ENCODE data around the gene NPIPB8. TPM values are rescaled to one million over a fixed set of nuclear protein-coding genes. Genes with fewer than 3 reads are reported as not detected.
"Not testable (repeated sequence)": the region's sequence is repeated elsewhere in the genome, so short reads cannot be mapped to it uniquely, and the experiment has no call there.

Gene NPIPB8
- total RNA-seq, 1 donor from 2014 or later: 1.6 TPM

DNA sequence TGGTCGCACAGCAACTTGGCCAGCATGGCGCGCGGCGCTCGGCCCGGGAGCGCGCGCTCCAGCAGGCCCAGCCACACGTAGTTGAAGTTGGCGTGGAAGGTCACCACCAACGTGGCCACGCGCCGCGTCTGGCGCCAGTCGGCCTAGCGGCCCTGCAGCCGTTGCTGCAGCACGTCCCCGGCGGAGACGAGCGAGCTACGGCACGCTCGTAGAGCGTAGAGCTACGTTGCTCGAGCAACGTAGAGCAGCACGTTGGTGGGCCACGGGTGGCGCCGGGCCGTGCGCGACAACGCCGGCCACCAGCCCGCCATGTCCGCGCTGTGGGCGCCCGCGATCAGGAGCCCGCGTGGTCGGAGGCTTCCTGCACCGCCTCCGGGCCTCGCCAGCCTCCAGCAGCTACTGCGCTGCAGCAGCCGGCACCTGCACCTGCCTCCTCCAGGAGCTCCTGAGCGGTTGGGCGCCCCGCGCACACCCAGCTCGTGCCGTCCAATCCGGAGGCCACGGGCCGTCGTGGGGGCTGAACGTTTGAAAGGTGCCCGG, 14.6 kb upstream of the NPIPB8 start:
- intact Hi-C loops (cut with micrococcal nuclease): loop anchor here (1.0 to 10.0 kb wide), 2 partner anchors 128 to 346 kb away; partner anchors contain the start of genes APOBR and CLN3

DNA sequence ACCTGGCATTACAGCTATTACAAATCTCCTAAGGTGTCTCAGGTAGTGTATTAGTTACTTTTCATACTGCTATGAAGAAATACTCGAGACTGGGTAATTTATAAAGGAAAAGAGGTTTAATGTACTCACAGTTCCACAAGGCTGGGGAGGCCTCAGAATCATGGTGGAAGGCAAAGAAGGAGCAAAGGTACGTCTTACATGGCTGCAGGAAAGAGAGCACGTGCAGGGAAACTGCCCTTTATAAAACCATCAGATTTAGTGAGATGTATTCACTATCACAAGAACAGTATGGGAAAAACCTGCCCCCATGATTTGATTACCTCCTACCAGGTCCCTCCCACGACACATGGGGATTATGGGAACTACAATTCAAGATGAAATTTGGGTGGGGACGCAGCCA, 7.0 kb upstream of the NPIPB8 start:
- intact Hi-C loops (cut with micrococcal nuclease): not testable (repeated sequence)

DNA sequence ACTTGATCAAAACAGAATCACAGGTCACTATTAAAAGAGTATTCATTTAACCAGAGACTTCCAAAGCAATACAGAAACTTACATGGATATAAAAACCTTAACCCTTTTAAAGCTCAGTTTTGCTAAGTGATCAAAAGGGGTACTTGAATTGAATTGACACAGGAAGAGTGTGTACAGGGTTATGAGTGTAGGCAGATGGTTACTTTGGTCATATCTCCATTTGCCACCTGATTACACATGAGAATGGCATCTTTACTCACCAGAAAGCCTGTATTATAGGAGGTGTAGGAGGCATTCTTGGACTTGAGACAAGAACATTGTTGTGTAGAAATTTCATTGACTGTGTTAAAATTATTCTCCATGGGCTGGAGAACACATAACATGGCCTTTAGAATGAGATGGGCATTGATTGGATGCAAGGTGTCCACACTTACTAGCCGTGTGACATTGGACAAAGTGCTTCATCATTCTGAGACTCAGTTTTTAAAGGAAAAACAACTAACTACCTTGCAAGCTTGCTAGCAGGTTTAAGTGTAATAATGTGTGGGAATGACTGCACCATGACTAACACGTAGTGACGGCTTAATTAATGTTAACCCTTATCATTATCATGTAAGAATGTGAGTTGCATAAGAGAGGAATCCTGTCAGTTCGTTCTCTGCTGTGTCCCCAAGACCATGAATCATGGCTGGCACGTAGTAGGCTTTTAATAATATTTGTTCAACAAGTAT, 1.6 kb upstream of the NPIPB8 start:
- intact Hi-C loops (cut with micrococcal nuclease): not testable (repeated sequence)

DNA sequence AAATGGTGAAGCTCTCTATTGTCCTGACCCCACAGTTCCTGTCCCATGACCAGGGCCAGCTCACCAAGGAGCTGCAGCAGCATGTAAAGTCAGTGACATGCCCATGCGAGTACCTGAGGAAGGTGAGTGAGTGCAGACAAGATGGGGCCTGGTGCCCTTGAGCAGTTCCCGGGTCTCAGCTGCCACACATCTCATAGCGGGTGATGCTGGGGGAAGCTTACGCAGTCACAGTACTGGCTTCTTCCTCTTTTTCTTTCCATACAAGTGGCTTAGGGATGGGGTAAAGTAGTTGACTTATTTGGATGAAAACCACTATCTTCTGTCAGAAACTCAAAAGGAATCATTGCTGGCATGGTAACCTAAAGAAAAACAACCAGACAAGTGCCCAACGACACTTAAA, 494 bp downstream of the NPIPB8 start:
- intact Hi-C loops (cut with micrococcal nuclease): not testable (repeated sequence)

DNA sequence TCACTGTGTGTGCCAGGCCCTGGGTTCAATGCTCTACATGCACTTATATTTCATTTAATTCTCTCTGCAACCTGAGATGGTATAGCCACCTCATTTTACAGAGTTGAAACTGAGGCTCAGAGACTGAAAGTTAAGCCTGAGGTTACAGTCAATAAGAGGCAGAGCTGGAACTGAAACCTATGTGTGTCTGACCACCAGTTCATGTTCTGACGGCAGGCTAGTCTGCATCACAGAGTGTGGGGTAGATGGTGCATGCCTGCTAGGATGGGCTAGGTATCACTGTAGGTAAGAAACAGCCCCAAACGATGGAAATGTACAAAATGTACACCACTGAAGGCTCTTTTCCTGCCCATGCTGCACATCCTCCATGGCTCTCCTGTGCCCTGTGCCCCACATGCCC, 2.1 kb downstream of the NPIPB8 start:
- intact Hi-C loops (cut with micrococcal nuclease): not testable (repeated sequence)

DNA sequence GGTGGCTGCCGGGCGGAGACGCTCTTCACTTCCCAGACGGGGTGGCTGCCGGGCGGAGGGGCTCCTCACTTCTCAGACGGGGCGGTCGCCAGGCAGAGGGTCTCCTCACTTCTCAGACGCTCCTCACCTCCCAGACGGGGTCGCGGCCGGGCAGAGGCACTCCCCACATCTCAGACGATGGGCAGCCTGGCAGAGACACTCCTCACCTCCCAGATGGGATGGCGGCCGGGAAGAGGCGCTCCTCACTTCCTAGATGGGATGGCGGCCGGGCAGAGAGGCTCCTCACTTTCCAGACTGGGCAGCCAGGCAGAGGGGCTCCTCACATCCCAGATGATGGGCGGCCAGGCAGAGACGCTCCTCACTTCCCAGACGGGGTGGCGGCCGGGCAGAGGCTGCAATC, 28.4 kb downstream of the NPIPB8 start:
- intact Hi-C loops (cut with micrococcal nuclease): not testable (repeated sequence)

DNA sequence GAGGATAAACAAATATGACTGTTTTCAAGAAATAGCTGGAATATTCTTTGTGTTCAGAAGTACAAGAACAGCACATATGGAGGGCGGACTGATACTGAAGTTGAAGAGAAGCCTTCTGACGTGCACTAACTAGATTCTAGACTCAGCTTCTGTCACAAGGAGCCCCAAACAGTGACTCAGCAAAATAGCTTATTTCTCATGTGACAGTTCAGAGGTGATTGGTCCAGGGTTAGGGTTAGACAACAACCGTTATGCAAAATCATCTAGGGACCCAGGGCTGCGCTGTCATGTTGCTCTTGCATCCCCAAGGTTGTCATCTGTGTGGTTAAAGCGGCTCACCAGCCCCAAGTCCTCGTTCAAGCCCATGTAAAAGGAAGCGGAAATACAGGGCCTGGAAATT, 29.6 kb downstream of the NPIPB8 start:
- intact Hi-C loops (cut with micrococcal nuclease): not testable (repeated sequence)

DNA sequence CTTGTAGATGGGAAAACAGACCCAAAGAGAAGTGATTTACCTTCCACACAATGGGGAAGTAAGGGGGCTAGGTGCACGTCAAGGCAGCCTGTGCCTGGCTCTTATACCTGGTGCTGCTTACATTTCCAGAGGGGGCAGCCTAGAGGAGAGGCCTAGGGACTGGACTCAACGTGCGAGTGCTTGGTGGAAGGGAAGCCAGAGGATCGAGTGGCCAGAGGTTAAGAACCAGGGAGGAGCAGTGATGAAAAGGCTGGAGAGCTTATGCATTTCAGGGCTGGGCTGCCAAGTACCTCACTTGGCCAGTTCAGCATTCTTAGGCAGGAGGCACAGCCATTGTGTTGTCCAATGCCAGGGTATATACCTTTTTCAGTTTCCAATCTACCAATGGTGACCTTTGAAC, 30.3 kb downstream of the NPIPB8 start:
- intact Hi-C loops (cut with micrococcal nuclease): not testable (repeated sequence)

DNA sequence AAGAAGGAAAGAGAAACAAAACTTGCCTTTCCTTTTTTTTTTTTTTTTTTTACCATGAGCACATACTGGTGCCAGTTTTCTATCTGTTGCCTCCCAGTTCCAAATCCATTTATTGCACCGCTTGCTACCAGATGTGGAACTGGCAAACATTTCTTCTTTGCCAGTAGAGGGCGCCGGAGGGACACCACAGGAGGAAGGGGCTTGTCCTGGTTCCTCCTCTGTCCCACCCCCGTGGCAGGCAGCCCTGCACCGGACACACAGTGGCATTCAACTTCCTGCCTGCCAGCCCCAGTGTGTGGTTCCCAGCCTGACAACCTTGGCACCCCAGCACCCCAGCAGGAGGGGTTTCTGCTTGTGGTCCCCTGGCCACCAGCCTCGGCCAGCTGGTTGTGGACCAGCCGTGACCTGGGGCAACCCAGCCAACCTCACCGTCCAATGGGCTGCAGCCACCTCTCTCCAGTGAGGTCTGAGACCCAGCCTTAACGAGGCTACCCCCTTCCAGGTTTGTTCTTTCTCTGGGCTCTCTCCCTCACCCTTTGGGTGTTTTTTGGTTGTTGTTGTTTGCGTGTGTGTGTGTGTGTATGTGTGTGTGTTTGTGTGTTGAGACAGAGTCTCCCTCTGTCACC, 50.6 kb downstream of the NPIPB8 start:
- intact Hi-C loops (cut with micrococcal nuclease): not testable (repeated sequence)

DNA sequence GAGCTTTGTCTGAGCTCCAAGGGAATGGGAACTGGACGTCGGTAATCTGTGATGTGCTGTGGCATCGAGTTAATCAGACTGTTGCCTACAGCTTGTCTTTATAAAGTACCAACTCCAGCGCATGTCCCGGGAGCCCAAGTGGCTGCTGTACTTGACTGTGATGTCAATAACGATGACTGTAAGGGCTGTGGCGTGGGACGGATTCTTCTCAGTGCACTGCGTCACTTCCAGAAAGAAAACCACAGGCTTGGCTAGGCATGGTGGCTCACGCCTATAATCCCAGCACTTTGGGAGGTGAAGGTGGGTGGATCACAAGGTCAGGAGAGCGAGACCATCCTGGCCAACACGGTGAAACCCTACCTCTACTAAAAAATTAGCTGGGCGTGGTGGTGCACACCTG, 51.6 kb downstream of the NPIPB8 start:
- intact Hi-C loops (cut with micrococcal nuclease): not testable (repeated sequence)

DNA sequence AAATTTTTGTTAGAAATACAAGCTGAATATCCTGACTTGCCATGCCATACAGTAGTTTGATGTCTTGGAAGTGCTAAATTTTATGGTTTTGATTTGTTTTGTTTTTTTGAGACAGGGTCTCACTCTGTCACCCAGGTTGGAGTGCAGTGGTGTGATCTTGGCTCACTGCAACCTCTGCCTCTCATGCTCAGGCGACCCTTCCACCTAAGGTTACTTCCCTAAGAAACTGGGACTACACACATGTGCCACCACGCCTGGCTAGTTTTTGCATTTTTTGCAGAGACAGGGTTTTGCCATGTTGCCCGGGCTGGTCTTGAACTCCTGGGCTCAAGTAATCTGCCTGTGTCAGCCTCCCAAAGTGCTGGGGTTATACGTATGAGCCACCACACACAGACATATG, 53.9 kb downstream of the NPIPB8 start:
- intact Hi-C loops (cut with micrococcal nuclease): not testable (repeated sequence)

DNA sequence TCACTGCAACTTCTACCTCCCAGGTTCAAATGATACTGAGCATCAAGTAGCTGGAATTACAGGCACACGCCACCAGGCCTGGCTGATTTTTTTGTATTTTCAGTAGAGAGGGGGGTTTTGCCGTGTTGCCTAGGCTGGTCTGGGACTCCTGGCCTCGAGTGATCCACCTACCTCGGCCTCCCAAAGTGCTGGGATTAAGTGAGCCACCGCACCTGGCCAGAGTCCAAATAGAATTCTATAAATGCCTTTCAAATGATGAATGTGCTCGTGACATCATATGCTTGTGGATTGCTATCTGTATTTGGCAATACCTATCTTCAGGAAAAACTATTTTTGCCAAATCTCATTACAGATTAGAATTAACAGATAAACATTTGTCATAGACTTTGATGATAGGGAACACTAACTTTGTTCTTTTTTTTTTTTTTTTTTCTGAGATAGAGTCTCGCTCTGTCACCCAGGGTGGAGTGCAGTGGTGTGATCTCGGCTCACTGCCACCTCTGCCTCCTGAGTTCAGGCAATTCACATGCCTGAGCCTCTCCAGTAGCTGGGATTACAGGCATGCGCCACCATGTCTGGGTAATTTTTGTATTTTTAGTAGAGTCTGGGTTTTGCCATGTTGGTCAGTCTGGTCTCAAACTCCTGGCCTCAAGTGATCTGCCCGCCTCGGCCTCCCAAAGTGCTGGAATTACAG, 55.5 kb downstream of the NPIPB8 start:
- intact Hi-C loops (cut with micrococcal nuclease): not testable (repeated sequence)

DNA sequence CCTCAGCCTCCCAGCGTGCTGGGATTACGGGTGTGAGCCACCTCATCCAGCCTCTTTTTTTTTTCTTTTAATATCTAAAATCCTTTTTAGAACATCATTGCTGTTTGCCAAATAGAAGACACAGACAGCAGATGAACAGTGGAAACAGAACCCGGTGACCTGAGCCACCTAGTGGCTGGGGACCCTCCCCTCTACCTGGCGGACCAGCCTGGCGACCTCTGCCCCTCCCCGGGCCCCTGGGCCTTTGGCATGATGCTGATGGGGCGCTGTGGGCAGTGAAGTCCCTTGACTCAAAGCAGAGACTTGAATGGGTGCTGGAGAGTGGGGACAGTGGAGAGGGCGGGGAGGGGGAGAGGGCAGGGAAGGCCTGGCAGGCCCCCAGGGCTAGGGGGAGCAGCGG, 61.9 kb downstream of the NPIPB8 start:
- intact Hi-C loops (cut with micrococcal nuclease): not testable (repeated sequence)

DNA sequence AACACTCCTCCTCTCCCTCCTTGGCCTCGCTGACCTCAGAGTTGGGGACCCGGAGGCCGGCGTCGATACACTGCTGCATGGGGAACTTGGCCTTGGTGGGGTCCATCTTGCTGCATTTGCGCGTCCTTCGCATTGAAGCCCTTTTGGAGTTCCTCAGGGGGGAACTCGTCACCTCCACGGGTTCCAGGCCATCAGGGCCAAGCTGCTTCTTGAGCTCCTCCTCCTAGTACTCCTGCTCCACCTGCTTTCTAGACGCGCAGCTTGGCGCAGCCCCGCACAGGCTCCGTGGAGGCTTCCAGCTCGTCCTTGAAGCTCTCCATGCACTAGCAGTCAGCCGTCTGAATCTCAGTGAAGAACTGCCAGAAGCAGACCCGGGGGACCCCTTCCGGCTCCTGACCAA, 62.5 kb downstream of the NPIPB8 start:
- intact Hi-C loops (cut with micrococcal nuclease): not testable (repeated sequence)

DNA sequence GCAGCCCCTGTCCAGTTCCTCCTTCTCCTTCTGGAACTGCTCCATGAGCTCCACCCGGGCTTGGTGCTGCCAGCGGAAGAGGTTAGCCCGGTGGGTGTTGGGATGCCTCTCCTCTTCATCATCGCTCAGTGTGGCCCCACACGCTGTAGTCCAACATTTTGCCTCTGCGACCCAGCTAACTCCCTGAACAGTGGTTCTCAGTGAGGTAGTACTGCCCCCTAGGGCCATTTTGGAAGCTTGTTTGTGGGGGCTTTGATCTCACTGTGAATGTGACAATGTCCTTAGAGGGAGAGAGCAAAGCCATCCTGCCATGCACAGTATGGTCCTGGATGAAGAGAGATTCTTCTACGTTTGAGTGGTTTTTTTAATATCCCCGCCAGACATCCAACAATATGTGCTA, 63.5 kb downstream of the NPIPB8 start:
- intact Hi-C loops (cut with micrococcal nuclease): not testable (repeated sequence)

DNA sequence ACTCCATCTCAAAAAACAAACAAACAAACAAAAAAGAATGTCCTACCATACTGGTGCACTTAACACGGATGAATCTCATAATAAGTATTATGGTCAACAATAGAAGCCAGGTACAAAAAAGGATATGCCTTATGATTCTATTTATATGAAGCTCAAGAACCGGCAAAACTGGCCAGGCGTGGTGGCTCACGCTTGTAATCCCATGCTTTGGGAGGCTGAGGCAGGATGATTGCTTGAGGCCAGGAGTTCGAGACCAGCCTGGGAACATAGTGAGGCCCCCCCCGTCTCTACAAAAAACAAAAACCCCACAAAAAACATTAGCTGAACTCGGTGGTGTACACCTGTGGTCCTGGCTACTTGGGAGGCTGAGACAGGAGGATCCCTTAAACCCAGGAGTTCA, 66.4 kb downstream of the NPIPB8 start:
- intact Hi-C loops (cut with micrococcal nuclease): not testable (repeated sequence)

Other genes with a start within 250 kb of the NPIPB8 start
- 72.3 and 93.7 TPM in 2 replicates for gene EIF3CL, start 234.2 kb upstream of the NPIPB8 start, total RNA-seq
- gene NPIPB7, start 165.7 kb upstream of the NPIPB8 start, total RNA-seq: 0.20 and 0.54 TPM in 2 replicates
- gene CLN3, start 146.0 kb upstream of the NPIPB8 start, total RNA-seq: 53.8 and 54.9 TPM in 2 replicates
- gene APOBR, start 143.4 kb upstream of the NPIPB8 start, total RNA-seq: 12.7 and 13.0 TPM in 2 replicates
- gene IL27, start 131.2 kb upstream of the NPIPB8 start, total RNA-seq: not detected in 2 replicates
- gene NUPR1, start 99.1 kb upstream of the NPIPB8 start, total RNA-seq: not detected in 2 replicates
- 36.3 and 36.5 TPM in 2 replicates for gene SGF29, start 84.1 kb upstream of the NPIPB8 start, total RNA-seq
- 0.37 and 0.63 TPM in 2 replicates for gene SULT1A2, start 41.0 kb upstream of the NPIPB8 start, total RNA-seq
- gene SULT1A1, start 28.0 kb upstream of the NPIPB8 start, total RNA-seq: 5.8 and 6.4 TPM in 2 replicates
- 740 and 753 TPM in 2 replicates for gene EIF3C, start 73.4 kb downstream of the NPIPB8 start, total RNA-seq
- 5.2 and 5.4 TPM in 2 replicates for gene NPIPB9, start 113.7 kb downstream of the NPIPB8 start, total RNA-seq
- gene ATXN2L, start 184.9 kb downstream of the NPIPB8 start, total RNA-seq: 288 and 313 TPM in 2 replicates
- gene TUFM, start 208.3 kb downstream of the NPIPB8 start, total RNA-seq: 137 and 142 TPM in 2 replicates
- gene SH2B1, start 225.8 kb downstream of the NPIPB8 start, total RNA-seq: 55.0 and 61.0 TPM in 2 replicates
- 1.3 and 1.4 TPM in 2 replicates for gene ATP2A1, start 240.4 kb downstream of the NPIPB8 start, total RNA-seq

All from T-helper 1 cell treated with Interleukin-12 subunit alpha and Interleukin-12 subunit beta and Interleukin-4 antibody, amounts not matched to agents 30 ng/mL and 1 ng/mL, for 36 hours (primary cell).